Measurements from ENCODE around the gene JADE3. TPM values are rescaled to one million over a fixed set of nuclear protein-coding genes. Genes with fewer than 3 reads are reported as not detected.

JADE3 gene
- 5.1 and 8.6 TPM in 2 replicates for total RNA-seq
- polyA plus RNA-seq = 6.0 and 7.0 TPM in 2 replicates

DNA sequence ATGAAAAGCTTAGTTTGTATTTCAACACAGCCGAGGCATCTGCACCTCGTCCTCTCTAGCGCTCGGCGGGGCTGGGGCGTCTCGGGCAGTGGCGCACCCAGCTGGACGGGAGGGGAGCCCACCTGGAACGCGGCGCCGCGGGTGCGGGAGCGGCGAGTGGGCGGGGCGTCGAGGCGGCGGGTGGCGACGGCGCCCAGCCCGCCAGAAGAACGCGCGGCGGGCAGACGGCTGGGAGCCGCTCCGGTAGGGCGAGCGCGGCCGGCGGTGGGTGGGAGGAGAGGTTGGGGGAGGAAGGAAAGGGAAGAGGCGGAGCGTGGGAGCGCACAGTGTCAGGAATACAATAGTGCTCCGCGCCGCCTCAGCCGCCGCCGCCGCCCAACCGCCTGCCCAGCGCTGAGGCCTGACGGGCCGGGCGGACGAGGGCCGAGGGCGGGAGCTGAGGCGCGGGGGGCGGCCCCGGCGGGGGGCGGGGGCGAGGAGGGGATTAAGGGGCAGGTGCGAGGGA lies at the start of gene JADE3:
Gene JADE3 (plus strand): TSS at position 324 of the 505 bp plus-strand sequence. CDS start 72,474 bp downstream, outside the sequence.
- TF ChIP-seq, protein P1, sequence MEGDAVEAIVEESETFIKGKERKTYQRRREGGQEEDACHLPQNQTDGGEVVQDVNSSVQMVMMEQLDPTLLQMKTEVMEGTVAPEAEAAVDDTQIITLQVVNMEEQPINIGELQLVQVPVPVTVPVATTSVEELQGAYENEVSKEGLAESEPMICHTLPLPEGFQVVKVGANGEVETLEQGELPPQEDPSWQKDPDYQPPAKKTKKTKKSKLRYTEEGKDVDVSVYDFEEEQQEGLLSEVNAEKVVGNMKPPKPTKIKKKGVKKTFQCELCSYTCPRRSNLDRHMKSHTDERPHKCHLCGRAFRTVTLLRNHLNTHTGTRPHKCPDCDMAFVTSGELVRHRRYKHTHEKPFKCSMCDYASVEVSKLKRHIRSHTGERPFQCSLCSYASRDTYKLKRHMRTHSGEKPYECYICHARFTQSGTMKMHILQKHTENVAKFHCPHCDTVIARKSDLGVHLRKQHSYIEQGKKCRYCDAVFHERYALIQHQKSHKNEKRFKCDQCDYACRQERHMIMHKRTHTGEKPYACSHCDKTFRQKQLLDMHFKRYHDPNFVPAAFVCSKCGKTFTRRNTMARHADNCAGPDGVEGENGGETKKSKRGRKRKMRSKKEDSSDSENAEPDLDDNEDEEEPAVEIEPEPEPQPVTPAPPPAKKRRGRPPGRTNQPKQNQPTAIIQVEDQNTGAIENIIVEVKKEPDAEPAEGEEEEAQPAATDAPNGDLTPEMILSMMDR (IDR thresholded peaks at IDR 0.05; ENCODE audit: low read depth, low read length) = no peak
- Histone ChIP-seq H3K27ac (peak within 1 kb of the TSS; percentile 77), H3K9me3 (ENCODE audit: low read depth) (peaks cover 4% of the 10 kb centered on the region), H3K27me3 (no peaks in the 10 kb centered on the region), H3K36me3 (no peaks in the 10 kb centered on the region), H3K4me1 (ENCODE audit: low read depth) (no peaks in the 10 kb centered on the region), H3K4me3 (peak within 1 kb of the TSS; percentile 94)
- DNase-seq (ENCODE audit: low read depth in 1 of 2, low spot score in 1 of 2) = peak; percentile 84

DNA sequence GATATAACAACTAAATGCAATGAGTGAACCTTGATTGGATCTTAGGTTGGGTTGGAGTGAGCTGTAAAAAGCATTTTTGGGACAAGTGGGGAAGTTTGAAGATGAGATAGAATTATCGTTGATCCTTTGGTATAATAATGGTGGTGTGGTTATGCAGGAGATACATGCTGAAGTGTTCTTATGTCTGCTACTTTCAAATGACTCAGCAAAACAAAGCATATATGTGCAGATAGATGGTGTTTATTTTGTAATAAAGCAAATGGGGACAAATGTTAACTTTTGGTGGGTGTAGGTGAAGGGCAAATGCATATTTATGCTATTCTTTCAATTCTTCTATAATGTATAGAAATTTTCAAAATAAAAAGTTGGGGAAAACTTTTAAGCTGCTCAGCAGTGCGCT lies 49.1 kb upstream of the JADE3 start:
- Histone ChIP-seq H3K9me3 (ENCODE audit: low read depth) (no peaks in the 10 kb centered on the region), H3K36me3 (no peaks in the 10 kb centered on the region), H3K4me3 (no peak overlapping the region), H3K27ac (no peak overlapping the region), H3K27me3 (no peaks in the 10 kb centered on the region), H3K4me1 (ENCODE audit: low read depth) (no peaks in the 10 kb centered on the region)
- no peak for DNase-seq (ENCODE audit: low read depth in 1 of 2, low spot score in 1 of 2)
- TF ChIP-seq, protein P1 (IDR thresholded peaks at IDR 0.05; ENCODE audit: low read depth, low read length) = no peak

DNA sequence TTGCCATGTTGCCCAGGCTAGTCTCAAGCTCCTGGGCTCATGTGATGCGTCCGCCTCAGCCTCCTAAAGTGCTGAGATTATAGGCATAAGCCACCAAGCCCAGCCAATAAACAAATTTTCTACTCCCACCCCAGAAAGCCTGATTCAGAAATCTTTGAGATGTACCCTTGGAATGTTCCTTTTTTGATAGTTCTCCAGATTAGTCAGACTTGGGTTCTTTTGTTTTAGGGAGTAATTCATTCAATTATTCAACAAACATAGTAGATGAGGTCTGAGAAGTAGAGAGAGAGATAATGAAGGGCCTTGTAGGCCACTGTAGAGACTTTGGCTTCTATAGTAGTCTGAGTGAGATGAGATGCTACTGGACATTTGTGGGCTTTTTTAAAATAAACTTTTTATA lies 47.6 kb upstream of the JADE3 start:
- Histone ChIP-seq H3K27me3 (no peaks in the 10 kb centered on the region), H3K27ac (no peak overlapping the region), H3K9me3 (ENCODE audit: low read depth) (no peaks in the 10 kb centered on the region), H3K36me3 (no peaks in the 10 kb centered on the region), H3K4me1 (ENCODE audit: low read depth) (no peaks in the 10 kb centered on the region), H3K4me3 (no peak overlapping the region)
- TF ChIP-seq, protein P1 (IDR thresholded peaks at IDR 0.05; ENCODE audit: low read depth, low read length) = no peak
- no peak for DNase-seq (ENCODE audit: low read depth in 1 of 2, low spot score in 1 of 2)

DNA sequence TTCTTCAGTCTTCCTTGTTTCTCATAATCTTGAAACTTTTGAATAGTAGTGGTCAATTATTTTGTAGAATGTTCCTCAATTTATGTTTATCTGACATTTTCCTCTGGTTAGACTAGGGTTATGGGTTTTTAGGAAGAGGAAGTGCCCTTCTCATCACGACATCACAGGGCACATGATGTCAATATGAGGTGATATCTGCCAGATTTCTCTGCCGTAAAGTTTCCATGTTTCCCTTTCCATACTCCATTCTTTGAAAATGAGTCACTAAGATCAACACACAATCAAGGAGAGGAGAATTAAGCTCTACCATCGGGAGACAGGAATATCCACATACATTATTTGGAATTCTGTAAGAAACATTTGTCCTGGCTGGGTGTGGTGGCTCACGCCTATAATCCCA lies 46.9 kb upstream of the JADE3 start:
- Histone ChIP-seq H3K9me3 (ENCODE audit: low read depth) (no peaks in the 10 kb centered on the region), H3K36me3 (no peaks in the 10 kb centered on the region), H3K27me3 (no peaks in the 10 kb centered on the region), H3K4me1 (ENCODE audit: low read depth) (no peaks in the 10 kb centered on the region), H3K27ac (no peak overlapping the region), H3K4me3 (no peak overlapping the region)
- TF ChIP-seq, protein P1 (IDR thresholded peaks at IDR 0.05; ENCODE audit: low read depth, low read length) = no peak
- DNase-seq (ENCODE audit: low read depth in 1 of 2, low spot score in 1 of 2) = peak in 1 of 2 donors; percentile 46

DNA sequence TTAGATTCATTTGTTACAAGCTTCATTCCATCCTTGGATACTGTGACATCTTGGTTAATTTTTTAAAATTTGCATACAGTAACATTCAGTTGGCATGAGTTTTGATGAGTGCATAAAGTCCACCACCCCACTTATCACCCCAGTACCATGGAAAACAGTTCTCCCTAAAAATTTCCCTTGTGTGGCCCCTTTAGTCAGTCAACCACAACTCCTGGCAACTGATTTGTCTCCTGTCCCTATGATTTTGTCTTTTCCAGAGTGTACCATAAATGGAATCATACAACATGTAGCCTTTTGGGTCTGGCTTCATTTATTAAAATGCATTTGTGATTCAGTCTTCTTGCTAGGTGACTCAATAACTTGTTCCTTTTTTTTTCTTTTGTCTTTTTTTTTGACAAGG lies 45.5 kb upstream of the JADE3 start:
- H3K27ac ChIP-seq = no peak overlapping the region
- TF ChIP-seq, protein P1 (IDR thresholded peaks at IDR 0.05; ENCODE audit: low read depth, low read length) = no peak
- DNase-seq (ENCODE audit: low read depth in 1 of 2, low spot score in 1 of 2) = no peak
- no peaks in the 10 kb centered on the region for H3K9me3 ChIP-seq (ENCODE audit: low read depth)
- no peaks in the 10 kb centered on the region for H3K27me3 ChIP-seq
- H3K4me1 ChIP-seq (ENCODE audit: low read depth) = no peaks in the 10 kb centered on the region
- no peaks in the 10 kb centered on the region for H3K36me3 ChIP-seq
- no peak overlapping the region for H3K4me3 ChIP-seq
